CD14-positive monocyte (primary cell): ENCODE data around the gene BIRC2. TPM values are rescaled to one million over a fixed set of nuclear protein-coding genes. Genes with fewer than 3 reads are reported as not detected.

ENCODE experiments used
- DNase-seq, 3 donors: peaks; one replicate each; pipeline ENCODE4 v3.0.0-alpha.2; 2011 to 2022
- H2AFZ ChIP-seq: 2 replicates; pipeline ENCODE4 v1.6.0; 2012; ENCODE audit warnings: mild to moderate bottlenecking, low read depth, low read length, inconsistent platforms; ENCODE audit not compliant: insufficient read depth, poor library complexity, severe bottlenecking
- H3K27ac ChIP-seq, 2 donors: 1 replicate in 1 of 2; 2 replicates in 1 of 2; pipeline ENCODE4 v1.5.1; 2012 to 2013; ENCODE audit warnings: low read length in 2 of 2, control low read depth in 1 of 2, inconsistent platforms in 1 of 2, low read depth in 1 of 2, mild to moderate bottlenecking in 1 of 2
- H3K27me3 ChIP-seq, 2 donors: one replicate each; pipeline versions ENCODE4 v1.6.0 to v1.6.1; 2011 to 2013; ENCODE audit warnings: low read length in 2 of 2; ENCODE audit not compliant: control insufficient read depth in 2 of 2, insufficient read depth in 2 of 2
- H3K36me3 ChIP-seq, 2 donors: replicated peaks in 1 of 2; 1 replicate in 1 of 2; 2 replicates in 1 of 2; pipeline versions ENCODE4 v1.5.1 to v1.6.1; 2012 to 2013; ENCODE audit warnings: low read length in 2 of 2, control low read depth in 1 of 2, inconsistent platforms in 1 of 2, mild to moderate bottlenecking in 1 of 2; ENCODE audit not compliant: insufficient read depth in 2 of 2, control insufficient read depth in 1 of 2
- H3K4me1 ChIP-seq, 2 donors: 1 replicate in 1 of 2; 2 replicates in 1 of 2; pipeline versions ENCODE4 v1.5.1 to v1.6.1; 2012 to 2013; ENCODE audit warnings: low read length in 2 of 2, control low read depth in 1 of 2, inconsistent platforms in 1 of 2, mild to moderate bottlenecking in 1 of 2, moderate library complexity in 1 of 2; ENCODE audit not compliant: insufficient read depth in 2 of 2, control insufficient read depth in 1 of 2
- H3K4me2 ChIP-seq: replicated peaks from 2 replicates; pipeline ENCODE3; 2012; ENCODE audit warnings: low read length, moderate library complexity, mild to moderate bottlenecking; ENCODE audit not compliant: poor library complexity, severe bottlenecking; ENCODE audit errors: extremely low read depth
- H3K4me3 ChIP-seq, 3 experiments: fragments of 200-600 bp in 1 of 3; sonication (generic) in 1 of 3; replicated peaks in 1 of 3; 1 replicate in 2 of 3; 2 replicates in 1 of 3; pipeline ENCODE4 v1.5.1; 2011 to 2013; ENCODE audit warnings: low read length in 3 of 3, mild to moderate bottlenecking in 3 of 3, control low read depth in 2 of 3, low read depth in 2 of 3, inconsistent platforms in 1 of 3, moderate library complexity in 1 of 3
- H3K79me2 ChIP-seq: 2 replicates; pipeline ENCODE4 v1.6.0; 2012; ENCODE audit warnings: mild to moderate bottlenecking, control low read depth, inconsistent platforms, low read length, moderate library complexity; ENCODE audit not compliant: insufficient read depth
- H3K9ac ChIP-seq: 2 replicates; pipeline ENCODE4 v1.6.0; 2017; ENCODE audit warnings: low read length, mild to moderate bottlenecking; ENCODE audit not compliant: insufficient read depth, poor library complexity, severe bottlenecking
- H3K9me3 ChIP-seq, 2 donors: replicated peaks in 1 of 2; 1 replicate in 1 of 2; 2 replicates in 1 of 2; pipeline versions ENCODE4 v1.5.1 to v1.6.1; 2012 to 2013; ENCODE audit warnings: low read length in 2 of 2, control low read depth in 1 of 2; ENCODE audit not compliant: control insufficient read depth in 1 of 2, insufficient read depth in 1 of 2
- H4K20me1 ChIP-seq: 2 replicates; pipeline ENCODE4 v1.6.0; 2012; ENCODE audit warnings: mild to moderate bottlenecking, low read length, control low read depth, moderate library complexity; ENCODE audit not compliant: insufficient read depth
- H3K27ac Mint-ChIP-seq, 7 donors: one replicate each; pipeline ENCODE4 v1.8.0; 2020; ENCODE audit warnings: mild to moderate bottlenecking in 7 of 7, mixed read lengths in 7 of 7, moderate library complexity in 6 of 7, inconsistent platforms in 2 of 7
- H3K27me3 Mint-ChIP-seq, 3 donors: one replicate each; pipeline ENCODE4 v1.8.0; 2021 to 2022; ENCODE audit warnings: low read depth in 3 of 3, mild to moderate bottlenecking in 3 of 3, mixed read lengths in 3 of 3, moderate library complexity in 3 of 3, inconsistent platforms in 1 of 3
- H3K36me3 Mint-ChIP-seq, 2 donors: one replicate each; pipeline ENCODE4 v1.8.0; 2020; ENCODE audit warnings: mixed read lengths in 2 of 2, inconsistent platforms in 1 of 2, mild to moderate bottlenecking in 1 of 2
- H3K4me1 Mint-ChIP-seq: one replicate; pipeline ENCODE4 v1.8.0; 2020; ENCODE audit warnings: mild to moderate bottlenecking, mixed read lengths
- H3K4me3 Mint-ChIP-seq, 2 donors: one replicate each; pipeline ENCODE4 v1.8.0; 2020; ENCODE audit warnings: mild to moderate bottlenecking in 2 of 2, mixed read lengths in 2 of 2, moderate library complexity in 1 of 2
- H3K9me3 Mint-ChIP-seq, 7 donors: one replicate each; pipeline ENCODE4 v1.8.0; 2020 to 2022; ENCODE audit warnings: mixed read lengths in 7 of 7, mild to moderate bottlenecking in 6 of 7, moderate library complexity in 6 of 7, inconsistent platforms in 2 of 7
- WGBS: methylation state at CpG from one replicate; pipeline ENCODE4 v1.1.5; 2013; ENCODE audit warnings: missing lambda C conversion rate; ENCODE audit not compliant: insufficient coverage; 5-methylcytosine and 5-hydroxymethylcytosine counted together
- intact Hi-C, 2 donors: fragments of 100-400 bp; cut with micrococcal nuclease; formaldehyde crosslinking; loops; one replicate each; pipeline versions ENCODE4 v1.15.0 to v1.15.1; 2023
- polyA plus RNA-seq, 3 donors: library from polyadenylated mRNA; depleted of rRNA in 1 of 3; unstranded in 2 of 3; stranded (reverse) in 1 of 3; fragments of 300-500 nt in 2 of 3; fragments of >200 nt in 1 of 3; fragmentation: Illumina TruSeq in 2 of 3; gene quantifications; 1 replicate in 2 of 3; 2 replicates in 1 of 3; pipeline ENCODE4 v1.2.3, GENCODE V29; 2012 to 2021
- TF ChIP-seq, protein P1 (sequence below): fragments of 200-600 bp; IDR thresholded peaks from one replicate; pipeline ENCODE4 v1.8.0; 2022; ENCODE audit warnings: antibody characterized with exemption, mild to moderate bottlenecking

The BIRC2 gene
- polyA plus RNA-seq, 3 donors, result 25.3 to 54.7 (median 50.2) TPM

DNA sequence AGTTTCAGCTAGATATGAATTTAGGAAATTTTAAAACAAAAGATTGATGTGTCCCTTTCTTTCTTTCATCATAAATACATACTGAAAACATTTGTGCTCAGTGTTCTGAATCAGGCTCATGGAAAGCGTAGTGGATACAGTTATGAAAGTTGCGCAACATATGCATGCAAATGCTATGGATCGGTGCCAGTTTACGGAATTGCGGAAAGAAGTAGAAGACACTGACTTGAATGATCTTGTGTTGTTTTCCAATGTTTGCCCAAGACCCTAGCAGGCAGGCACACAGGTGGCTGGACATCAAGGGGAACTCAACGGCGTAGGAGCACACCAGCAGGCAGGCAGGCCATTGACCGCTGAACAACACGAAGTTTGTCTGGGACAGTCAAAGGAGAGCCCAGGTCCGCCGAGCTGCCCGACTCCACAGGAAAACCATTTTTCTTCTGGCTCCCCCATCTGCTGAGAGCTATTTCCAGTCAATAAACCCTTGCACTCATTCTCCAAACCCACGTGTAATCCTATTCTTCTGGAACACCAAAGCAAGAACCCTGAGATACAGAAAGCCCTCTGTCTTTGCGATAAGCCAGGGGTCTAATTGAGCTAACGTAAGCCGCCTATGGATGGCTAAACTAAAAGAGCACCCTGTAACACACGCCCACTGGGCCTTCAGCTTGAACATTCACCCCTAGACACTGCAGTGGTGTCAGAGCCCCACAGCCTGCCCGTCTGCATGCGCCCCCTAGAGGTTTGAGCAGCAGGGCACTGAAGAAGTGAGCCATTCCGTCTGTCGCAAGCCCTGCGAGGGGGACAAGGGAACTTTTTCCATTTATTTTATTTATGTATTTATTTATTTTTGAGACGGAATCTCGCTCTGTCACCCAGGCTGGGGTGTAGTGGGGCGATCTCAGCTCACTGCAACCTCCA lies 37.1 kb upstream of the BIRC2 start:
- Mint-ChIP-seq H3K36me3 (no peaks in the 10 kb centered on the region), H3K4me1 (peaks cover 28% of the 10 kb centered on the region), H3K27me3 (peaks cover 0 to 1% (median 0%) of the 10 kb centered on the region in 3 donors), H3K27ac (peak overlapping the region in 1 of 7 donors; percentile 46), H3K9me3 (peaks cover 0 to 2% (median 0%) of the 10 kb centered on the region in 7 donors), H3K4me3 (no peak overlapping the region)
- intact Hi-C loops, result no loop called here
- Histone ChIP-seq H4K20me1 (no peaks in the 10 kb centered on the region), H3K27ac (no peak overlapping the region), H3K4me2 (no peak overlapping the region), H3K9me3 (no peaks in the 10 kb centered on the region), H3K27me3 (no peaks in the 10 kb centered on the region), H2AFZ (no peak overlapping the region), H3K4me3 (no peak overlapping the region), H3K36me3 (no peaks in the 10 kb centered on the region), H3K4me1 (peaks cover 23 to 38% of the 10 kb centered on the region in 2 donors), H3K9ac (no peak overlapping the region), H3K79me2 (no peaks in the 10 kb centered on the region)
- TF ChIP-seq, protein P1, sequence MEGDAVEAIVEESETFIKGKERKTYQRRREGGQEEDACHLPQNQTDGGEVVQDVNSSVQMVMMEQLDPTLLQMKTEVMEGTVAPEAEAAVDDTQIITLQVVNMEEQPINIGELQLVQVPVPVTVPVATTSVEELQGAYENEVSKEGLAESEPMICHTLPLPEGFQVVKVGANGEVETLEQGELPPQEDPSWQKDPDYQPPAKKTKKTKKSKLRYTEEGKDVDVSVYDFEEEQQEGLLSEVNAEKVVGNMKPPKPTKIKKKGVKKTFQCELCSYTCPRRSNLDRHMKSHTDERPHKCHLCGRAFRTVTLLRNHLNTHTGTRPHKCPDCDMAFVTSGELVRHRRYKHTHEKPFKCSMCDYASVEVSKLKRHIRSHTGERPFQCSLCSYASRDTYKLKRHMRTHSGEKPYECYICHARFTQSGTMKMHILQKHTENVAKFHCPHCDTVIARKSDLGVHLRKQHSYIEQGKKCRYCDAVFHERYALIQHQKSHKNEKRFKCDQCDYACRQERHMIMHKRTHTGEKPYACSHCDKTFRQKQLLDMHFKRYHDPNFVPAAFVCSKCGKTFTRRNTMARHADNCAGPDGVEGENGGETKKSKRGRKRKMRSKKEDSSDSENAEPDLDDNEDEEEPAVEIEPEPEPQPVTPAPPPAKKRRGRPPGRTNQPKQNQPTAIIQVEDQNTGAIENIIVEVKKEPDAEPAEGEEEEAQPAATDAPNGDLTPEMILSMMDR, result peak; percentile 17
- WGBS, result 95% methylated on average over 16 of the region's 25 CpGs
- no peak for DNase-seq

GRCh38 chr11:102312667-102313066 lies 34.3 kb upstream of the BIRC2 start:
- peak overlapping the region; percentile 30 for H2AFZ ChIP-seq
- Mint-ChIP-seq H3K27me3 (peaks cover 0 to 1% (median 0%) of the 10 kb centered on the region in 3 donors), H3K4me3 (no peak overlapping the region), H3K9me3 (peaks cover 0 to 2% (median 0%) of the 10 kb centered on the region in 7 donors), H3K36me3 (peaks cover 0 to 2% of the 10 kb centered on the region in 2 donors), H3K27ac (peak overlapping the region in 6 of 7 donors; percentile 46 to 86 (median 78)), H3K4me1 (peaks cover 34% of the 10 kb centered on the region)
- peak overlapping the region in 1 of 2 donors; percentile 63 for H3K27ac ChIP-seq
- H3K27me3 ChIP-seq, result no peaks in the 10 kb centered on the region
- H3K4me1 ChIP-seq, result peaks cover 16 to 33% of the 10 kb centered on the region in 2 donors
- TF ChIP-seq, protein P1, result no peak
- DNase-seq, result peak in 2 of 3 donors; percentile 26 to 52
- peak overlapping the region in 1 of 3 experiments; percentile 38 for H3K4me3 ChIP-seq
- no CpG with 5 or more reads among the region's 2 CpGs for WGBS
- intact Hi-C loops, result no loop called here
- H3K36me3 ChIP-seq, result no peaks in the 10 kb centered on the region
- peak overlapping the region; percentile 62 for H3K4me2 ChIP-seq
- no peak overlapping the region for H3K9ac ChIP-seq
- no peaks in the 10 kb centered on the region for H3K9me3 ChIP-seq
- H3K79me2 ChIP-seq, result no peaks in the 10 kb centered on the region
- H4K20me1 ChIP-seq, result no peaks in the 10 kb centered on the region
